Limb (tissue), 2 donors: ENCODE results near the gene DHRS7C.

Experiments
- DNase-seq, 2 donors: peaks; one replicate each; pipeline ENCODE4 v3.0.0-alpha.2; 2016; ENCODE audit errors: extremely low spot score in 2 of 2

Gene DHRS7C, protein sequence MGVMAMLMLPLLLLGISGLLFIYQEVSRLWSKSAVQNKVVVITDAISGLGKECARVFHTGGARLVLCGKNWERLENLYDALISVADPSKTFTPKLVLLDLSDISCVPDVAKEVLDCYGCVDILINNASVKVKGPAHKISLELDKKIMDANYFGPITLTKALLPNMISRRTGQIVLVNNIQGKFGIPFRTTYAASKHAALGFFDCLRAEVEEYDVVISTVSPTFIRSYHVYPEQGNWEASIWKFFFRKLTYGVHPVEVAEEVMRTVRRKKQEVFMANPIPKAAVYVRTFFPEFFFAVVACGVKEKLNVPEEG

DNA sequence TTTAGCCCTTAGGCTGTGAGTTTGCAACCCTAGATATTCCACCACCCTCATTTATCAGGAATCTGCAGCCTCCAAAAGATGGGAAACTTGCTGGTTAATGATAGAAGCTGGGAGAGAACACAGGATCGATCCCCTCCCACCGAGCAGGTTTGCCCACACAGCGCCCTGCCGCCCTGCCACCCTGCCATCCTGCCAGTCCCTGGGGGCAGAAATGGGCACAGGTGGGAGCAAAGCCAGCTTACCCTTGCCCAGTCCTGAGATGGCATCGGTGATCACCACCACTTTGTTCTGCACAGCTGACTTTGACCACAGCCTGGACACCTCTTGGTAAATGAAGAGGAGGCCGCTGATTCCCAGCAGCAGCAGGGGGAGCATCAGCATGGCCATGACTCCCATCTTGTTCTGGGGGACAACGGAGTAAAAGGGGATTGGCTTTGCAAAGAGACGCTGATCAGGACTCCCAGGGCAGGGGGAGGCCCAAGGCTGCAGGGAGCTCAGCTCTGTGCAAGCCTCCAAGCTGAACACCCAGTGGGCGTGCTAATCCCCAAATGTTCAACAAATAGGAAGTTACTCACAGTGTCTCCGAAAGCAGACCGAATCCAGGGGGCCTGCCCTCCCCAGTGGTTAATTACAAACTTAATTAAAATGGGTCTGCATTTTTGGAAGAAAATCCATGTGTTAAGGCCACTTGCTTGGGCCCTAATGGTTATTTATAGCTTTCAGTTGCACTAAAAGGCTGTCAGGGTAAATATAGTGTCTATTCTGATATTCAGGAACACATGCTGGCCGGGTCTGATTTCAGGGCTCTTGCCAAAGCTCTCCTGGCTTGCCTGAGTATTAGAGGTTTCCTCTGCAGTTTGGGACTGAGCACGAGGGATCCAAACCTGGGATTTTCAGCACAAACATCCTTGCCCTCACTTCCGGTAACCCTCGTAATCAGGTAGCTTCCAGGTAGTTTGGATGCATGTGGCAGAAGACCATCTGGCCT lies at the start of gene DHRS7C:
TSS of gene DHRS7C (minus strand) at position 704 of the 988 bp plus-strand sequence. CDS start at position 396, 308 bp downstream.
- peak; percentile 47 to 72 for DNase-seq

DNA sequence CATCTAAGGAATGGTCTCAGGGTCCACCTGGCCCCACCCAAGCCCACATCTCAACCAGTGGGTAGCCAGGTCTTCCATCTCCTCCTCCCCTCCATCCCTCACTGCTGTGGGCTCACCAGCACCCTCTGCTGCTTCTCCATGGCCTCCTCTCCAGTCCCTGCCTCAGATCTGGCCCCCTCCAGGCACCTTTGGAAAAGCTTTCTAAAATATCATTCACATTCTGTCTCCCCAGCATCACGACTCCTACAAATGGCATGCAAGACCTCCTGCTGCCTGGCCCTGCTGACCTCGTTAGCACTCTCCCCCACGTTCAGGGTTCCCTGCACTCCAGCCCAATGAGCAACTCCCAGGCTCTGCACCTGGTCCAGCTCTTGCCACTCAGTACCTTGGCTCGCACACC lies 48.0 kb upstream of the DHRS7C start:
- DNase-seq = no peak

DNA sequence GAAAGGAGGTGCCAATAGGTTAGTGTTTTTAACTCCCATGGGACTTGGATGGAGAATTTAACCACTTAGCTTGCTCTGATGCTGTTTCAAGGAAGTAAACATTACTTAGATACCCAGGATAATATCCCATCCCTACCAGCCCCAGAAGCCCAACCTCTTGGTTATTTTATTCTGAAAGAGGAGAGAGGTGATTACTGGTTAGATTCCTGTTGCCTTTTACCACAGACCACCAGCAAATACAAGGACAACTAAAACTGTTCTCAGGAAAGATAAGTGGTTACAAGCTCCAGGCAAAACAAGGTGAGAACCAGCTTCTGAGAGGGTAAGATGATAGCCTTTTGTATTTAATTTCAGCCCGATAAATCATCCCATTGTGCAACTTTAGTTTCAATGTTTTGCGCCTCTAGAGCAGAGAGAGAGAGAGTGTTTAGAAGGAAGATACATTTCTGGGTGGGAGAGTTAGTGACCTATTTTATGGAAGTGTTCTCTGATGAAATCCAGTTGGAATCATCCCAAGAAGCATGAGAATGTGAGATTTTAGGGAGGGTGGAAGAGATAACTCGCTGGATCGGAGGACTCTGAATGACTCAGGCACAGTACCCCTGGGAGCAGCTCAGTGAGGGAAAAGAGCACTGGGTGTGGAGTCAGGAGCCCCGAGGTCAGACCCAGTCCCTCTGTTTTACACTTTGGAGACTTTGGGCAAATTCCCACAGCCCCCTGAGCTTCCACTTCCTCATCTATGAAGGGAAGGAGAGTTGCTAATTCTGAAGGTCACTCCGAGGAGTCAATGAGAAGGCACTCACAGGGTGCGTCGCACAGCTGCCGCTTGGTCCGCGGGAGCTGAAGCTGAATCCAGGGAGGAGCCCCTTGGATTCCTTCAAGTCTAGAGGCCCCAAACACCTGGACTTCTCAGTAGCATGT lies 46.4 kb upstream of the DHRS7C start:
- DNase-seq = no peak

DNA sequence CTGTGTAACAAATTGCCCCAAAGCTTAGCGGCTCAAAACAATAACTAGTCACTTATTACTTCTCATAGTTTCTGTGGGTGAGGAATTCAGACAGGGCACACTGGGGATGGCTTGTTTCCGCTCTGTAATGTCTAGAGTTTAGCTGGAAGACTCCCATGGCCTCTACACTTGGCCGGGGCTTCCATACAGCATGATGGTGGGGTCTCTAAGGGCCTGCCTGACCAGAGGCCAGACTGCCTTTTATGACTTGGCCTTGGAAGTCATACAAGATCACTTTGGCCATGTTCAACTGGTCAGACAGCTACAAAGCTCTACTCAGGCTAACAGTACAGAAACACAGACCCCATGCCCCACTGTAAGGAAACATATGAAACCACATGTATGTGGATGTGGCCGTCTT lies 42.5 kb upstream of the DHRS7C start:
- no peak for DNase-seq

DNA sequence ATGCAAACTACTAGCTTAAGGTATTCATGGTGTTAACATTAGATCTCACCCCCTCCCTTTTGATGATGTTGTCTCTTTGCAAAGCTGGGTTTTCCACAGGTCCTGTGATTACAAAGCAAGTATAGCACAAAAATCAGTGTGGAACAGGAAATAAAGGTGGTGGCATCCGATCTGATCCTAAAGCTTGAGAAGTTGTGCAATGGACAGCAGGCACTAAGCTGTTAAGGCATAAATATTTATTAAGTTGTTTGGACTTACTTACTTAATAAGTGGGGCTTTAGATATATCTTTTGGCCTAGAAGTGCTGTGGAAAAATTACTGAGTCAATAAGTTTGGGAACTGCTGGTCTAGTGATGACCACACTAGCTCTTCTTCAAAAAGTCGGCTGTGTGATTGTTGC lies 39.3 kb upstream of the DHRS7C start:
- DNase-seq = no peak

DNA sequence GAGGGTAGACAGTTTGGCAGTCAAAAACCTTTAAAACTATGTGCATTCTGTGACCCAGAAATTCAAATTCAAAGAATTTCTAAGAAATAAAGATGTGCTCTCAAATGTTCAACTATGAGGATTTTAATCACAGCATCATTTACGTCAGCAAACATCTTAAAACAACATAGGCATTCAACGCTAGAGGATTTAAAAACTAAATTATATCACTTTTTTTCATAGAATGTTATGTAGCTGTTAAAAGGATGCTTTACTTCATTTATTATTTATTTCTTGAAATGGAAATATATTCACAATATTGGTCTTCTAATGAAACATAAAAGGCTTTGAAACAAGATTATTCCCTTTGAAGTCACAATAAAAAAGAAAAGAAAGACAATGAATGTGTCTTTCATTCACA lies 38.0 kb upstream of the DHRS7C start:
- DNase-seq = no peak

DNA sequence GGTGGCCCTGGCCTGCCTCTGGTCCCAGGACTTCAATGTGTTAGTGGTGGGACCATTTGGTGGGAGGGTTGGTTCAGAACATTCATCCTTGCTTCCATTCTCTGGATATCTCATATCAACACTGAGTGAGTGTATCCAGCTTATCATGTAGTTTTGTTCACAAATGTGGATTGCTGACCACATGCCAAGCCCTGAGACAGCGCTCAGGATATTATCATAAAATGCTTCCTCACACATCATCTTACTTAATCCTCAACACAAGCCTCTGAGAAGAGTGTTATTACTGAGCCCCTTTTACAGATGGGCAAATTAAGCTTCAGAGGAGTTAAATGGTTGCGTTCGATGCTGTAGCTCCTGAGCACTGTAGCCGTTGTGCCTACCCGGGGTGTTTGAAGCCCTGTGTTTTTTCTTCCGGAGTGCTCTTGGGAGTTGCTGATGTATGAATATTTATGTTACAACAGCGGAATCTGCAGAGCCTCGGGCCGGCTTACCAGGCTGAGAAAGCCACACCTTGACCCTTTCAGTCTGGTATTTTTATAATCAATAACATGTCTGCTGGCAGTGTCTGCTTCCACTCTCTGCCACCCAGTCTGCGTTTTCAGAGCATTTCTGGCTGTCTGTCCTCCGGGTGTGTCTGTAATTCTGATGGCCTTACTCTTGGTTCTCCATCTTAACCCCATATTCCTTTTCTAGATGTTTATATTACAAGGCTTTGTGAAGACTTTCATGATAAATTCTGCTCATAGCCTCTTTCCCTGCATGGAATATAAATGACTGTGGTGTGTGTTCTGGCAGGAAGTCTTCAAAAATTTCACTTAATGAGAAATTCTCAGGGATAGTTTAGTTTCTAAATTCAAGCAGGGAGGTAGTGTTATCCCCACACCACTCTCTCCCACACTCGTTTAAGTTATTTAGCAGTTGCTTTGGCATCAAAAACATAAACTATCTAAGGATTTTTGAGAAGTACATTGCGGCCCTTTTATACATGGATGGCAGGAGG lies 37.2 kb upstream of the DHRS7C start:
- DNase-seq = no peak

DNA sequence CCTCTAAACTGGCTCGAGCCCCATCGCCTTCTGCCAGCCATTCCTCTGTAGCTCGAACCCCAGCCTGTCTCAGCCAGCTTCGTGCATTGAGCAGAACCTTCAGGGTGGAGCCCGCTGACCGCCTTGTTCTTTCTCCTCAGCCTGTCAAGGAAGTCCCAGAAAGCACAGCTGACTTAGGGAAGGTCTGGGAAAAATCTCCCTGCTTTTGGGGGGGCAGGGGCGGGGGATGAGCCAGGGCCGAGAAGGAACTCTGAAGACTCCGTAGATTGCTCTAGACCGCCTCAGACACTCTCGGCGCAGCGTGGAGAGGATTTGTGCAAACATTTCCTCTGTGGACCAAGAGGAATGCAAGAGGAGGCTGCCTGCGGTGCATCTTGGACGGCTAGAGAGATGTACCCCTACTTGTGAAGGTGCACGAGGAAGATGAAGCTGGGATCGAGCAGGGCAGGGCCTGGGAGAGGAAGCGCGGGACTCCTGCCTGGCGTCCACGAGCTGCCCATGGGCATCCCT lies 34.3 kb upstream of the DHRS7C start, which contains the start of gene GLP2R:
TSS of gene GLP2R (plus strand) at position 284 of the 510 bp plus-strand sequence. CDS start at position 424, 140 bp downstream.
- no peak for DNase-seq

DNA sequence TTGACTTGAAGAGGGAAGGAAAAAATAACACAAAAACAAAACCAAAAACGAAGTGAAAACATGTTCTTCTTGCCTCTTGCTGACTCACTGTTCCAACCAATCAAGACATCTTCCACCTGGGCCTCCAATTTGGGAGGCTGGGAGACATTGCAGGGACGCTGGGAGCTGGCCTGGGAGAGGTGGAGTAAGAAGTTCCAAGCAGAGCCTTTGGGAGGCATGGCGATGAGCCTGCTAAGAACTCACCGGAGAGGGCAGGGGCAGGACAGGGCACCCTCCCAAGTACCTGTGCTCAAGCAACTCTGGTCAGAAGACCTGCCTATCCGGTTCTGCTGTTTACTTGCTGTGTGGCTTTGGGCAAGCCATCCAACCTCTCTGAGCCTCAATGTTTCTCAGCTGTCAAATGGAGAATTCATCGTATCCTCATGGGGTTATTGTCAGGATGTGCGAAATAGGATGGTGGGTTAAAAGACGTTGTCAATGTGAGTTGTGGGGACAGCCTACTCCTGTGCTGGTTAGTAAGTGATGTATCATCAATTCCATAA lies 33.5 kb upstream of the DHRS7C start:
- DNase-seq = no peak

DNA sequence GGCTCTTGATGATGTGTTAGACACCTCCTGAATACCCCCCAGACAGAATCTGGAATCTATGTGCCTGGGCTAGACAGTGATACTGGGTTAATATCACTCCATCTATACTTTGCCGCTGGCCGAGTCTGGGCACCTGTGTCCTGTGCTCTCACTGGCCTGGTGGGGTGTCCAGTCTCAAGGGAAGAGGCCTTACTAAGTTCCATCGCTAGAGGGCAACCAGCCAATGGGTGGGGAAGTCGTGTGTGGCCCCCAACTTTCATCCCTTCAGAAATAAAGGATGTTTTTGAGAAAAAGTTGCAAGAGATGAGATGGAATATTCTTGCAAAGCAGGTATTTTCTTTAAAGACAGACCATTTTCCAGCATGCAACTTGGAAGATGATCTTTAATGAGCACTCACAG lies 32.7 kb upstream of the DHRS7C start:
- no peak for DNase-seq

DNA sequence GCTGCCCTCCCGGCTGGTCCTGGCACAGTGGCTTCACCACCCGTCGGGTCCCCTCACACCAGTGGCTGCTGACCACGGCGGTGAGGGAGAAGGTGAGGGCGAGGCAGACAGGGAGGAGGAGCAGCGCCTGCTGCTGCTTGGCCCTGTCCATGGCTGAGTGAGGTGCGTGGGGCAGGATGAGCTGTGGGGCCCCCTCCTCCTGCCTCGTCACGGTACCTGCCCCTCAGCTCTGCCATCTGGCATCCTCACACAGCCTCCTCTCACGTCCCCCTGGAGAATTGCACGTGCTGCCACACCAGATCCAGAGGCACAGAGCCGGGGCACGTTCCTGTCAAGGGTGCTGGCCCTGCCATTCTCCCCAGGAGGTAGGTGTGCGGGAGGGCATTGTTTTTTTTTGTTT lies 30.5 kb upstream of the DHRS7C start, which contains the start of gene GSG1L2:
TSS of gene GSG1L2 (minus strand) at position 159 of the 400 bp plus-strand sequence. CDS start at position 151, 8 bp downstream.
- no peak for DNase-seq

DNA sequence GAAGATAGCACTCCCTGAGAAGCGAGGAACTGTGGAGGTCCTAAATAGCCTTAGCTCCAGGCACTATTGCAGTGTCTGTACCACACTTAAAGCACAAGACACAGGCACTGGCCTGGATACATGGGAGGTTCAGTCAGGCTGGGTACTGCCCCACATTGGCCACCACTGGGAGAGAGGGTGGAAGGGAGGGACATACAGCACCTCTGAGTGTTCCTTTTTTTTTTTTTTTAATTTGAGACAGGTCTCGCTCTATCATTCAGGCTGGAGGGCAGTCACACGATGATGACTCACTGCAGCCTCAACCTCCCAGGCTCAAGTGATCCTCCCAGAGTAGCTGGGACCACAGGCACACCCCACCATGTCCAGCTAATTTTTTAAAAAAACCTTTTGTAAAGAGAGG lies 29.1 kb upstream of the DHRS7C start:
- DNase-seq = no peak

DNA sequence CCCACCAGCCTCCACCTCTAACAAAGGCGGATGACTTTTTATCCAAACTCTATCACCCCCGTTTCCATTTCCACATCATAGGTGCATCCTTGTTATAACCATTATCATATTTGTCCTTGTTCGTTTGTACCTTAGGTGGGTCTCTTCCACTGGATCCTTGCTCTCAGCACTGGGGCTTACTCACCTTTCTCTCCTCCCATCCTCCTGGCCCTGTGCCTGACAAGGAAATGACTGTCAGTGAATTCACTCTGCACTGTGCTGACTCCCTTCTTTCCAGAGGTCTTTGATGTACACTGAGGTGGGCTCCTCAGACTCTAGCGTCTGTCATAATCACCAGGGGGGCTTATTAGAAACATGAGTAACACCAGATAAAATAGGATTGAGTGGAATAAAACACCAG lies 27.4 kb upstream of the DHRS7C start:
- no peak for DNase-seq

DNA sequence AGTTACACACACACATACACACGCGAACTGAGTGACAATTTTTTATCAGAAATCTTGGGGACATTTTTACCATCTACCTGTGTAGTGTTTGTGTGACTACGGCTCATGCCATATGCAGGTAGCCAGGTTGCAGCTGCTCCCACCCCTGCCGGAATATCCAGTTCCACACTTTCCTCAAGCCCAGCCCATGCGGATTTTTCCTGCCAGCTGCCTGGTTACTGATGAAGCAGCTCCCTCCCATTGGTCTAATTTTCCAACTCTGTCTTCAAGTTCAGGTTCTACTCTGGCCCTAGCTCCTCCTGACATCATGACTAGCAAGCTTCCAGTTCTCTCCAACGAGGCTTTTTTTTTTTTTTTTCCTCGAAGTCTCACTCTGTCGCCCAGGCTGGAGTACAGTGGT lies 25.7 kb upstream of the DHRS7C start:
- peak; percentile 8 to 46 for DNase-seq

DNA sequence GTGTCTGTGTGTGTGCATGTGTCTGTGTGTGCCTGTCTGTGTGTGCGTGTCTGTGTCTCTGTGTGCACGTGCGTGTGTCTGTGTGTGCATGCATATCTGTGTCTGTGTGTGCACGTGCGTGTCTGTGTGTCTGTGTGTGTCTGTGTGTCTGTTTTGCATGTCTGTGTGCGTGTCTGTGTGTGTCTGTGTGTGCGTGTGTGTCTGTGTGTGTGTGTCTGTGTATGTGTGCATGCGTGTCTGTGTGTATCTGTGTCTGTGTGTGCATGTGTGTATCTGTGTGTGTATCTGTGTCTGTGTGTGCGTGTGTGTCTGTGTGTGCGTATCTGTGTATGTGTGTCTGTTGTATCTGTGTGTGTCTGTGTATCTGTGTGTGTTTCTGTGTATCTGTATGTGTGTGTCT lies 25.1 kb upstream of the DHRS7C start:
- no peak for DNase-seq

DNA sequence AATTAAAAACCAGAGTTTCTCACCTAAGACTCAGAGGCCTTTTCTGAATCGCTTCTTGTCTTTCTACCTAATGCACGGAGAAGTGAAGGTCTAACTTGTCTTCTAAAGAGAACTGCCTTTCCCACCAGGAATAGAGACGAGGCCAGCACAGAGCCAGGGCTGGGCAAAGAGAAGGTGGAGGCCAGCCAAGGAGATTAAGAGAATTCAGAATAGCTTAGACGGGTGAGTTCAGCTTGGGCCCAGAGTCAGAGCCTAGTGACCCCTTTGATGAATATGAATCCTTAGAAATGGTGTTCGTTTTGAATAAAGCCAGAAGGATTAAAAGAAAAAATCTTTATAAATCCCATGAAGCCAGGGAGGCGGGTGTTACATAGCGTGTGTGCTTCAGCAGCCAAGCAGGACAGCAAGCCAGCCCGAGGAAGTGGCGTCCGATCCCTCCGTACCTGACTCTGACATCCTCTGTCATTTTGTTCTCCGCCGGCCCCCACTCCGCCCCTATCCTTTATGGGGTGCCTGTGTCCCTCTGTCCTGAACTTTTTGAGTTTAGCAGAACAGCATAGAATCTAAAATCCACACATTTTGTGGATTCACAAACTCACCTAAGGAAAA lies 23.0 kb upstream of the DHRS7C start:
- DNase-seq = no peak

DNA sequence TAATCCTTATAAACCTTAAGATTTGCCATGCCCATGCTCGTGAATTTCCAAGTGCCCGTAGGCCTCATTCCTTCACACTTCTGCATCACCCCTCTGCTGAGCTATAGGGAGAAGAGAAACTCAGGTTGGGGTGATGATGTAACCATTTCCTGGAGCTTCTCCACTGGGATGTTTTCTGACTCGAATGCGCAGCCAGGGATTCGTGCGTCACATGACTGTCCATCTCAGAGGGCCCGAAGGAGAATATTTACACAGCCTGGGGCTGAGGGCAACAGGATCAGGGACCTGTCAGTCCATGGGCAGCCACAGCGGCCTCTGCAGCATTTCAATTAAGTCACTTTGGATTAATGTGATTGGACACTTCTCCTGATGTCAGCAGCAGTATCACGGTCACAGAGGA lies 21.8 kb upstream of the DHRS7C start:
- DNase-seq = no peak

DNA sequence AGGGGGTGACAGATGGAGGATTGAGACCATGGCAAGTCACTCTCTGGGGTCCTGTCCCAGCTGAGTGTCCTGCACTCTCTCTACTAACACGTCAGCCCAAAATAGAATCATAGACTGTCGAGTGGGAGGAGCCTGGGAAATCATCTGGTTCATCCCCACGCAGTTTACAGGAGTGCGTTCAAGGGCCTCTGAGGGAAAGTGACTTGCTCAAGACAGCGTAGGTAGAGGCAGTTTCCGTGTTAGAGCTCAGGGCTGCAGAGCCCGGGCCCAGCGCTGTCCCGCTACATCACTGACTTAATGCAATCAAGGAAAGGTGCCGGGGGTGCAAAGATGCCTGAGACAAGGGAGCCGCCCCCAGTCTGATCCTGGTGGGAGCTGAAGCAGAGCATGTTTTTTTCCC lies 20.1 kb upstream of the DHRS7C start:
- DNase-seq = no peak

DNA sequence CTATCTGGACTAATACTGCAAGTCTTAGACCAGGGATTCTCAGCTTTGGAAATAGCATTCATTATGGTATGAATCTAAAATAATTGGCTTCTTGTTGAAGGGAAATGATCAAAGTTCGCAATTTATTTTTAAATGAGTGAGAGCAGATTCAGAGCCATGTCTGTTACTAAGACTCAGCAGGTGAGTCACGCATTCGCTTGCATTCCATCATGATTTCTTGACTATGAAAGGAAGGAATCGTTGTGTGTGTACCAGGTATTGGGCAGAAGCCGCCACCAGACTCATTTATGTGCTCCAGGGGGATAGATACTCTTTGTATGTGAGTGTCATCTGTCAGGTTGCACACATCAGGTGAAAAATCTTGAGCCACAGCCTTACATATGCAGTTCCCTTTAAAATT lies 19.7 kb upstream of the DHRS7C start:
- DNase-seq = no peak
